Measurements from ENCODE around the gene UBR2. TPM values are rescaled to one million over a fixed set of nuclear protein-coding genes. Genes with fewer than 3 reads are reported as not detected.

Gene UBR2
- total and polyA plus RNA-seq, 2 of the 4 experiments (the other 2 are of a cell fraction) = 7.7 to 32.3 TPM

GRCh38 chr6:42526616-42527015 is 37.2 kb upstream of the UBR2 start:
- H3K14ac ChIP-seq (replicated peaks; ENCODE audit: low read depth, low read length) = no peak overlapping the region
- no peak overlapping the region for H2BK15ac ChIP-seq (ENCODE audit: low read depth, low read length)
- POLR2A ChIA-PET (ENCODE audit: unreplicated experiment) = no interaction called here
- peaks cover under 1% of the 10 kb centered on the region; the same call in 1 of the 2 replicates for H3K9me1 ChIP-seq (ENCODE audit: insufficient read depth, low read length)
- no peak overlapping the region for H2AFZ ChIP-seq (replicated peaks; ENCODE audit: low read length, poor library complexity)
- H3K4me1 ChIP-seq (ENCODE audit: control insufficient read depth, insufficient read depth, low read length) = no peaks in the 10 kb centered on the region; the same call in 1 of the 2 replicates
- no peak overlapping the region for H4K91ac ChIP-seq (ENCODE audit: insufficient read depth, low read depth, low read length)
- H2BK120ac ChIP-seq (ENCODE audit: low read depth, low read length) = no peak overlapping the region
- no peak overlapping the region for H3K23ac ChIP-seq (ENCODE audit: low read depth, low read length)
- no peaks in the 10 kb centered on the region for H3K27me3 ChIP-seq (ENCODE audit: control insufficient read depth, insufficient read depth, low read length)
- TF ChIP-seq MXI1 (IDR thresholded peaks at IDR 0.05; ENCODE audit: borderline replicate concordance, low read depth, low read length) = no peak
- no peak overlapping the region for H3K27ac ChIP-seq (ENCODE audit: insufficient read depth, low read length)
- no peak for DNase-seq
- H3K9me3 ChIP-seq (ENCODE audit: control insufficient read depth, insufficient read depth, low read length) = no peaks in the 10 kb centered on the region
- H3K4me2 ChIP-seq (ENCODE audit: low read depth, low read length) = no peak overlapping the region
- H4K20me1 ChIP-seq (ENCODE audit: insufficient read depth, low read length) = no peaks in the 10 kb centered on the region
- H3K36me3 ChIP-seq (ENCODE audit: control insufficient read depth, insufficient read depth, low read length) = no peaks in the 10 kb centered on the region
- H3K79me1 ChIP-seq (ENCODE audit: low read depth in 1 of 2, low read length in 2 of 2) = no peaks in the 10 kb centered on the region
- H4K5ac ChIP-seq (ENCODE audit: low read depth, low read length) = no peak overlapping the region
- no peak overlapping the region for H2AK9ac ChIP-seq (replicated peaks; ENCODE audit: low read depth, low read length, poor library complexity)
- intact Hi-C loops (cut with micrococcal nuclease) (no loop called here), in situ Hi-C loops (cut with MboI; ENCODE audit: low sequenced_read_pairs) (no loop called here), dilution Hi-C loops (cut with HindIII; ENCODE audit: low sequenced_read_pairs, unreplicated experiment) (no loop called here)
- no peak overlapping the region for H3K18ac ChIP-seq (ENCODE audit: low read depth, low read length)
- no peak overlapping the region for H2AK5ac ChIP-seq (ENCODE audit: low read depth, low read length)
- no peak overlapping the region for H2BK5ac ChIP-seq (ENCODE audit: low read depth, low read length, poor library complexity, severe bottlenecking)
- no peak overlapping the region for H2BK20ac ChIP-seq (ENCODE audit: low read depth, low read length)
- no peak overlapping the region for H3K56ac ChIP-seq (ENCODE audit: extremely low read depth, insufficient read depth, low read length)
- no peak overlapping the region for H3K4ac ChIP-seq (ENCODE audit: low read depth, low read length)
- H3K4me3 ChIP-seq (ENCODE audit: insufficient read depth, low read depth, low read length) = no peak overlapping the region
- H3K9ac ChIP-seq (ENCODE audit: low read depth, low read length) = no peak overlapping the region
- no peak overlapping the region for H4K8ac ChIP-seq (ENCODE audit: low read depth in 2 of 2, low read length in 2 of 2)
- no CpG with 5 or more reads among the region's 3 CpGs for WGBS, 2 experiments (ENCODE audit: extremely low coverage in 2 of 2, insufficient read length in 1 of 2)
- no TSS peak for BruUV-seq (replicated peaks)
- no peak for ATAC-seq (ENCODE audit: low read depth)
- CTCF ChIA-PET = no interaction called here
